Right renal cortex interstitium (tissue), 3 donors: Measurements from ENCODE around the gene S100A7. TPM values are rescaled to one million over a fixed set of nuclear protein-coding genes. Genes with fewer than 3 reads are reported as not detected.

Experiments used
- polyA plus RNA-seq, 3 donors: library from polyadenylated mRNA; unstranded; fragments of 120-200 nt; gene quantifications; one replicate each; pipeline ENCODE4 v1.2.1, GENCODE V29; 2013; ENCODE audit not compliant: insufficient read length in 3 of 3

The S100A7 gene
- polyA plus RNA-seq, 3 donors, result 0.92 to 0.97 TPM; not detected in 1

Other genes with a start within 250 kb of the S100A7 start
- gene PRR9, start 243.1 kb downstream of the S100A7 start, polyA plus RNA-seq, result not detected
- gene LORICRIN, start 201.0 kb downstream of the S100A7 start, polyA plus RNA-seq, result not detected
- not detected for gene PGLYRP3, start 147.7 kb downstream of the S100A7 start, polyA plus RNA-seq
- gene PGLYRP4, start 111.8 kb downstream of the S100A7 start, polyA plus RNA-seq, result not detected
- gene S100A9, start 102.8 kb downstream of the S100A7 start, polyA plus RNA-seq, result 10 to 100 TPM in 2 of 3 donors, 1 to 10 TPM in 1; 8.7 to 22.1 (median 16.1) TPM
- 1 to 10 TPM in 2 of 3 donors, under 1 TPM in 1; 0.64 to 3.9 (median 1.8) TPM for gene S100A12, start 85.0 kb downstream of the S100A7 start, polyA plus RNA-seq
- 10 to 100 TPM in 2 of 3 donors, 1 to 10 TPM in 1; 4.1 to 21.5 (median 14.9) TPM for gene S100A8, start 69.6 kb downstream of the S100A7 start, polyA plus RNA-seq
- not detected for gene S100A7A, start 44.1 kb downstream of the S100A7 start, polyA plus RNA-seq
- gene S100A6, start 75.3 kb upstream of the S100A7 start, polyA plus RNA-seq, result 100 to 1,000 TPM; 183 to 288 (median 211) TPM
- gene S100A5, start 80.3 kb upstream of the S100A7 start, polyA plus RNA-seq, result 1 to 10 TPM; 1.1 to 1.7 (median 1.2) TPM
- 10 to 100 TPM; 34.4 to 58.9 (median 39.4) TPM for gene S100A4, start 85.2 kb upstream of the S100A7 start, polyA plus RNA-seq
- under 1 TPM in 1 of 3 donors, not detected in 2; 0.35 TPM for gene S100A3, start 88.6 kb upstream of the S100A7 start, polyA plus RNA-seq
- 1 to 10 TPM; 5.0 to 9.6 (median 9.2) TPM for gene S100A2, start 105.2 kb upstream of the S100A7 start, polyA plus RNA-seq
- 100 to 1,000 TPM; 100 to 112 (median 101) TPM for gene S100A16, start 152.5 kb upstream of the S100A7 start, polyA plus RNA-seq
- gene S100A14, start 155.7 kb upstream of the S100A7 start, polyA plus RNA-seq, result 10 to 100 TPM; 20.9 to 28.6 (median 21.1) TPM
- 100 to 1,000 TPM; 155 to 174 (median 166) TPM for gene S100A13, start 166.9 kb upstream of the S100A7 start, polyA plus RNA-seq
- 10 to 100 TPM; 21.8 to 48.2 (median 21.9) TPM for gene S100A1, start 167.8 kb upstream of the S100A7 start, polyA plus RNA-seq
- 100 to 1,000 TPM; 117 to 119 (median 117) TPM for gene CHTOP, start 173.4 kb upstream of the S100A7 start, polyA plus RNA-seq
- gene SNAPIN, start 198.1 kb upstream of the S100A7 start, polyA plus RNA-seq, result 10 to 100 TPM; 53.7 to 58.9 (median 56.6) TPM
- 100 to 1,000 TPM; 325 to 353 (median 339) TPM for gene ILF2, start 210.3 kb upstream of the S100A7 start, polyA plus RNA-seq
- 10 to 100 TPM; 64.0 to 77.4 (median 67.5) TPM for gene NPR1, start 218.0 kb upstream of the S100A7 start, polyA plus RNA-seq